ENCODE data around the gene KCTD21. TPM values are rescaled to one million over a fixed set of nuclear protein-coding genes. Genes with fewer than 3 reads are reported as not detected.

KCTD21 gene
- polyA plus RNA-seq, 3 donors, result 7.1 to 9.5 (median 8.1) TPM

DNA sequence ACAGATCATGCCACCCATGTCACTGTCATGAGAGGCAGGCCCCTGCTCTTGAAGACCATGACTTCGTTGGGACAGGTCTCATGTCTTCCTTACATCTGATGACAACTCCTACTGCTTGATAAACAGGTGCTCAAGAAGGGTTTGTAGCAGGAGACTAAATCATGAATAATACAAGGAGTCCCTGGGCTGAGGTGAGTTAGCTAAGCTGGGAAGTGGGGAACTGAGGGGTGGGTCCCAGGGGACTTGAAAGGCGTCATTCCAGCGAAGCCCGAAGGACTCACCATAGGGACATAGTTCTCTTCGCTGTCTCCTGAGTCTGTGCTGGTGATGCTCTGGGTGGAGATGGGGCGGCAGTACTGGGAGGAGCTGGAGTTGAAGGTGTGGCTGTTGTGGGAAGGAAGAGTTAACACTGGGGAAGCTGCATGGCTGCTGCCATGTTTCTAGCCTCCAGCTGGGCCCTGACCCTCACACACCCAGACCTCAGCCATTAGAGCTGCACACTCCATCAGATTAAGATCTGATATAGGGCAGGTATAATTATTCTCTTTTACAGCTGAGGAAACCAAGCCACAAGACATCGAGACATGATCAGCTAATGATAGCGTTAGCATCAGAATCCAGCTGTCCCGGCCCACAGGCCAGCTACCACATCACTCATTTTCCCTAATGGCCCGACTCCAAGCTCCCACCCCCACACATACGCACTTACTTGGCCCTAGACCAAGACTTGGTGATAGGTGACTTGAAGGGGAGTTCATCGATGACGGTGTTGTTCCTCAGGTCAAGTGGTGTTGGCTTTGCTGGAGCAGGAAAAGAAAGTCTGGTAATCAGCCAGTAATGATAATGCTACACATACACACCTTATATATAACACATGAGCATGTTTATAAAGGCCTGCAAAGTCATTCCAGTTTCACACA, 33.2 kb upstream of the KCTD21 start:
- no peak for DNase-seq (ENCODE audit: extremely low read depth in 1 of 11, low read depth in 9 of 11, low spot score in 4 of 11)

- DNase-seq (ENCODE audit: extremely low read depth in 1 of 11, low read depth in 9 of 11, low spot score in 4 of 11), result no peak
Measured at GRCh38 chr11:78220218-78221157, 32.1 kb upstream of the KCTD21 start.

- DNase-seq (ENCODE audit: extremely low read depth in 1 of 11, low read depth in 9 of 11, low spot score in 4 of 11), result no peak
Measured at GRCh38 chr11:78219493-78220217, 31.2 kb upstream of the KCTD21 start.

GRCh38 chr11:78218707-78219492, 30.5 kb upstream of the KCTD21 start:
- DNase-seq (ENCODE audit: extremely low read depth in 1 of 11, low read depth in 9 of 11, low spot score in 4 of 11), result no peak

DNA sequence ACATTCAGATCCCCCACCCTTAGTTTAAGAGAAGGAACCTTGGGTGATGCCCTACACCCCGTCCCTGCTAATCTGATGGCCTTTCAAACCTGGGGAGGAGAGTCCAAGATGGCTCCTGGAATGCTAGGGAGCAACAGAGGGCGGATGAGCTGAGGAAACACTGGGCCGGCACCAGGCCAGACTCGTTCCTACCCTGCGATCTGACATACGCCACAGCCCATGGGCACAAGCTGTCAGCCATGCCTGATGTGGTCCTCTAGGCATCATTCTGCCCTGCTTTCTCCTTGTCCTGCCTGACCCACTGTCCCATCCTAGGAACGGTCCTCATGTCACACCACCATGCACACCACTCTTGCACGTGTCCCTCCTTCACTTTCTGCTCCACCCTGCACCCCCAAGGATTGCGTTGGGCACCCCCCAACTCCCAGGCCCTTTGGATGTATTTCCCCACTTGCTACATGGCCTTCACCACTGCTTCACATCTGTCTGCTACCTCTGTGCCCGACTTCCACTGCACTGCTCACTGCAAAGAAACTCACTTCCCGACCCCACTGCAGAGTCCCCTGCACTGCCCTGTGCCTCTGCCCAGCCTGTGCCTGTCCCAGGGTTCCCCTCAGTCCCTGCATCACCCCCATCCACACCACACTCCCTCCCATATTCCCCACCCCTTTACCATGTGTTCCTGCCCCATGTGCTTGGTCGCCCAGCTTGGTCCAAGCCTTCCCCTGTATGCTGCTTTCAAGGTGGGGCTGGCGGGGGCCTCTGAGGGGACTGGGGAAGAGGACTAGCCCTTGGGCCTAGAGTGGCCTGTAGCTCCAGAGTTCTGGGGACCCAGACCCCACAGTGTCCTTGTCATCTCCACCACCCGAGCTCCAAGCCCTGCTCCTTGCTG, 29.5 kb upstream of the KCTD21 start:
- DNase-seq (ENCODE audit: extremely low read depth in 1 of 11, low read depth in 9 of 11, low spot score in 4 of 11), result no peak

- DNase-seq (ENCODE audit: extremely low read depth in 1 of 11, low read depth in 9 of 11, low spot score in 4 of 11), result no peak
Measured at GRCh38 chr11:78216571-78217287, 28.3 kb upstream of the KCTD21 start.

- DNase-seq (ENCODE audit: extremely low read depth in 1 of 11, low read depth in 9 of 11, low spot score in 4 of 11), result no peak
Measured at GRCh38 chr11:78216021-78216420, 27.6 kb upstream of the KCTD21 start.

DNA sequence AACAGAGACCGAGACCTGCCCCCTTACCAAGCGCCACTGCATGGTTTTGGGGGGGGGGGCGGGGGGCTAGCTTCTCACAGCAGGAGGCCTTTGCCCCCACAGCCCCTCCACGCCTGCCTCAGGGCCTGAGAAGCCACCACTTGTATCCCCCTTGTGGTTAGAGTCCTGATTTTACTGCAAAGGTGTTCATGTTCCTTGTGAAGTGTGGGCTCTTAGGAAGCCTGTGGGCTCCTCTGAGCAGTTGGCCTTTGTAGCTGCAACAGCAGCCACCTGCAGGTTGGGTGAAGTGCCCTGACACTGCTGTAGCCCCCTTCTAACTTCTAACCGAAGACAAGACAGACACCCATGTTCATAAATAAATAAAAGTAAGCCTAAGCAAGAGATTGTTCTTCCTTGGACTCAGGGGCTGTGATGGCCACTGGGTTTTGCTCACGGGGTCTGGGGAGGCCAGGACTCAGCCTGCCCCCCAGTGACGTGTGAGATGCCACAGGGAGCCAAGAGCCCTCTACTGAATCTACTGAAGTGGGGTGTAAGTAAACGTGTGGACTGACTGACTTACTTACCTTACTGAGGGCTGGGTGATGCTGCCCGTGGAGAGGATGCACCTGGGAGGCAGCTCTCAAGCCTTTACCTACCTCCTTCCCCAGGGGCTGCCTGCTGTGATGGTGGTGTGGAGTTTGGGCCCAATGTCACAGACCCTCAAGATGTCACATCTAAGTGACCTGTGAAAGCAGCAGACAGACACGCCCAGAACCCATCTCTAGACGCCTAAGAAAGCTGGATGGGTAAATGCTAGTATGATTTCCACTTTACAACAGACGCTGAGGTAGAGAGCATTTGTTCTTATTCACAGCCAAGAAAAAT, 26.1 kb upstream of the KCTD21 start:
- DNase-seq (ENCODE audit: extremely low read depth in 1 of 11, low read depth in 9 of 11, low spot score in 4 of 11), result no peak

DNA sequence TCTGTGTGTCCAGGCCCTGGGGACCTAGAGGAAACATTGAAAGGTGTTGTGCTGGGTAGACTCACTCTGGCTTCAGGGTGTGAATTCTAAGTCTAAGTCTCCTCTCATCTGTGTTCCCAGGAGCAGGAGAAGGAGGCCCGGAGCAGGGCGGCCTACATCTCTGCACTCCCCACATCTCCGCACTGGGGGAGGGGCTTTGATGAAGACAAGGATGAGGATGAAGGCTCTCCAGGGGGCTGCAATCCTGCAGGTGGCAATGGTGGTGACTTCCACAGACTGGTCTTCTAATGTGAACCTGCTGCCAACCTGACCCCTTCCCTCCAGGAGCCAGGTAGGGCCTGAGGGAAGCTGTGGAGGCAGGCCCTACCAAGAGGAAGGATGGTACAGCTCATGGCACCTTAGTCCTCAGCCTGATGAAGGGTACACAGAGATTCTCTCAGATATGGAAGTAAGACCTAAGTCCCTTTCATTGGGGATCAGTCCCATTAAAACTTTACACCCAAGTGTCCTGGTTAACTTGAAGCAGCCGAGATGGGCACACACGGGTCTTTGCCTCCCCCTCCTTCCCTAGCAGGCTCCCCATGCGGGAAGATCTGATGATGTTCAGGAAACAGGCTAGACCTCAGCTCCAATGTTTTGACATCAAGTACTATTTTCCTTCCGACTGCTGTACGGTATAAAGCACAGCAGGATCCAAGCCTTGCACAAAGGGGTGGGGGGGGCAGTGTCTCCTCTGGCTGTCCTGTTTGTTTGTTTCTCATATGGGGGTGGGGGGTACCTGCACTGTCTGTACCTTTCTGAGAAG, 25.3 kb upstream of the KCTD21 start:
- no peak for DNase-seq (ENCODE audit: extremely low read depth in 1 of 11, low read depth in 9 of 11, low spot score in 4 of 11)

DNA sequence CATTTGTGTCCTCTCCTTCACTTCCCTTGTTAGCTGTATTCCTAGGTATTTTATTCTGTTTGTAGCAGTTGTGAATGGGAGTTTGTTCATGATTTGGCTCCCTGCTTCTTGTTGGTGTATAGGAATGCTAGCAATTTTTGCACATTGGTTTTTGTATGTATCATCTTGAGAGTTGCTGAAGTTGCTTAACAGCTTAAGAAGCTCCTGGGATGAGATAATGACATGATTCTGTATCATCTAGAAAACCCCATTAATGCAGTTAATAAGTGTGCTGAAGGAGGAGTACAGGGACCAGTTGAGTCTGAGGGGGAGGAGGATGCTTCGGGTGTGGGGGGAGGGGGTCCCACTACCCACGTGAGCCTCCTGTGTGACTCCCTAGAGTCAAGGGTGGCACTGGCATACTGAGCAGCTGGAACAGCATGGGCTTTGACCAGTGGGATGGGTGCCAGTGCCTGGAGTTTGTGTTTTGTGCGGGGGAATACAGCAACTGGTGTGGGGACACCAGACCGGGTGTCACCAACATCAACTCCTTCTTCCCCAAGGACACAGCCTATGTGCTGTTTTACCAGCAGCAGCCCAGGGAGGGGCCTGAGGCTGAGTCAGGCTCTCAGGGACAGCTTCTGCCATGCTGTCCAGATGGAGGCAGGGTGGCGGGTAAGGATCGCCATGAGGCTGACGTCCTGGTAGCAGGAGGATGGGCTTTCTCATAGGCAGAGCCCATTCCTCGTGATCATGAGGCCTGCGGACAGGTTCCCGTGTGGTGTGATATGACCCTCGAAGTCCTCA, 24.4 kb upstream of the KCTD21 start:
- no peak for DNase-seq (ENCODE audit: extremely low read depth in 1 of 11, low read depth in 9 of 11, low spot score in 4 of 11)

GRCh38 chr11:78211565-78211964, 23.1 kb upstream of the KCTD21 start:
- no peak for DNase-seq (ENCODE audit: extremely low read depth in 1 of 11, low read depth in 9 of 11, low spot score in 4 of 11)

GRCh38 chr11:78210000-78210608, 21.7 kb upstream of the KCTD21 start:
- DNase-seq (ENCODE audit: extremely low read depth in 1 of 11, low read depth in 9 of 11, low spot score in 4 of 11), result no peak

DNA sequence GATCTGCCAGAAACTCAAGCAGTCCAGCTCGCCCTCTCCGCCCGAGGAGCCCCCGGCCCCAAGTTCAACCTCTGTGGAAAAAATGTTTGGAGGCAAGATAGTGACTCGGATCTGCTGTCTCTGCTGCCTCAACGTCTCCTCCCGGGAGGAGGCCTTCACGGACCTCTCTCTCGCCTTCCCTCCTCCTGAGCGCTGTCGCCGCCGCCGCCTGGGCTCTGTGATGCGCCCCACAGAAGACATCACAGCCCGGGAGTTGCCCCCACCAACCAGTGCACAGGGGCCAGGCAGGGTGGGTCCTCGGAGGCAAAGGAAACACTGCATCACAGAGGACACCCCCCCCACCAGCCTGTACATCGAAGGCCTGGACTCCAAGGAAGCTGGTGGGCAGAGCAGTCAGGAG, 21.1 kb upstream of the KCTD21 start:
- DNase-seq (ENCODE audit: extremely low read depth in 1 of 11, low read depth in 9 of 11, low spot score in 4 of 11), result no peak

All from renal cortex interstitium (tissue), 11 donors.